Measurements from ENCODE around the gene GATD1.

GATD1 gene

DNA sequence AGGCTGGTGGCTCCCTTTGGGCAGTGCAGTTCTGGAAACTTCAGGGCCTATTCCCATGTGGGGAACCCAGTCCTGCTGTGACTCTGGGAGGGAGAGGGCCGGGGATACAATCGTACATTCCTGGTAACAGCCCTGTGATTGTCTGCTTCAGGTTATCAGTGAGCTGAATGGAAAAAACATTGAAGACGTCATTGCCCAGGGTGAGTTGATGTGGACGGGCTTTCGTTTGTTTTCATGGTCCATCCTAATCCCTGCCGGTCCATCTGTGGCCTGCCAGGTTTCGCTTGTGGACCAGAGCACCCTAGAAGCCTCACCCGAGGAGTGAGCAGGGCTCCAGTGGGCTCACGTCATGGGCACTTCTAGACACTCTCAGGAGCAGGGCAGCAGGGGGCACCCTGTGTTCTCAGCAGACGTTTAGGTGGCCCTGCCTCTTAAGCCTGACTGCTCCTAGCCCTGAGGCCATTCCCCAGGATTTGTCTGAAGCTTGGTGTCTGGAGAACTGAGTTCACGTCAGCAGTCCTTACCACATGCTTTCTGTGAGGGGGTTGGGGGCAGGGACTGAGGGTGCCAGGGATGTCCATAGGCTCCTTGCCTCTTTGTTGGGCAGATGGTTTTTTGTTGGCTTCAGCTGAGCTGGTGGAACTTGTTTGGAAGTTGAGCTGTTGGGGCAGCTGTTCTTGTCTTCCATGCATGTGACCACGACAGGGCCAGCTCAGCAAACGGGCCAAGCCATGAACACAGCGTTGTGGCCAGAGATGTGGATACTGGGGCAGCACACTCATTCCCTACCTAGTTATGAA is 34.4 kb upstream of the GATD1 start:
- TF ChIP-seq CREB5 (CRISPR knock-in tag; IDR thresholded peaks at IDR 0.05; ENCODE audit: low read depth) = no peak
- TF ChIP-seq SNAI2 (CRISPR knock-in tag; IDR thresholded peaks at IDR 0.05) = no peak
- TF ChIP-seq TCF4 (CRISPR knock-in tag; IDR thresholded peaks at IDR 0.05; ENCODE audit: borderline replicate concordance) = no peak
- no peak for TF ChIP-seq ZNF70 (CRISPR knock-in tag; IDR thresholded peaks at IDR 0.05)
- no peak for TF ChIP-seq ZC3H10 (CRISPR knock-in tag; IDR thresholded peaks at IDR 0.05)
- TF ChIP-seq RARB (CRISPR knock-in tag; IDR thresholded peaks at IDR 0.05) = no peak
- TF ChIP-seq BACH2 (CRISPR knock-in tag; IDR thresholded peaks at IDR 0.05; ENCODE audit: borderline replicate concordance) = no peak
- no peak for TF ChIP-seq PPARA (CRISPR knock-in tag; IDR thresholded peaks at IDR 0.05; ENCODE audit: borderline replicate concordance)
- TF ChIP-seq ZNF565 (CRISPR knock-in tag; conservative IDR thresholded peaks at IDR 0.05; ENCODE audit: low read depth) = no peak
- no peak for TF ChIP-seq ESRRG (CRISPR knock-in tag; IDR thresholded peaks at IDR 0.05)
- ATAC-seq = no peak

DNA sequence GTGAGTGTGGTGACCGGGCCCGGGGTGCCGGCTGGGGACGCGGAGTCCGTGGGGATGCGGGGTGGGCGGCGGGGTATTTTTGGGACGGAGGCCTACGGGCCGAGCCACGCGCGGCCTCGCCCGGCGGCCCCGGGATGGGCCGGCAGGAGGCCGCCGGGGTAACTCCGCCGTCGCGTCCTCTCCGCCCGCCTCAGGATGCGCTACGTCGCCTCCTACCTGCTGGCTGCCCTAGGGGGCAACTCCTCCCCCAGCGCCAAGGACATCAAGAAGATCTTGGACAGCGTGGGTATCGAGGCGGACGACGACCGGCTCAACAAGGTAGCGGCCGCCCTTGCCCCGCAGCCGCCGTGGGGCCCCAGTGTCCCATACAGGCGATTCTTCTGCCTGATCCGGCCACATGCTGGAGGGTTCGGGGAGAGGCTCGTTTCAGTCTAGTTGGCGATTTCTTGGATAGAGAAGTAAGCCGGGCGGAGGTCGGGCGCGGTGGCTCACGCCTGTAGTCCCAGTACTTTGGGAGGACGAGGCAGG is 32.8 kb upstream of the GATD1 start:
- TF ChIP-seq ZFP3 (CRISPR knock-in tag; IDR thresholded peaks at IDR 0.05) (no peak), BACH2 (CRISPR knock-in tag; IDR thresholded peaks at IDR 0.05; ENCODE audit: borderline replicate concordance) (no peak)
- peak; percentile 1 for ATAC-seq

DNA sequence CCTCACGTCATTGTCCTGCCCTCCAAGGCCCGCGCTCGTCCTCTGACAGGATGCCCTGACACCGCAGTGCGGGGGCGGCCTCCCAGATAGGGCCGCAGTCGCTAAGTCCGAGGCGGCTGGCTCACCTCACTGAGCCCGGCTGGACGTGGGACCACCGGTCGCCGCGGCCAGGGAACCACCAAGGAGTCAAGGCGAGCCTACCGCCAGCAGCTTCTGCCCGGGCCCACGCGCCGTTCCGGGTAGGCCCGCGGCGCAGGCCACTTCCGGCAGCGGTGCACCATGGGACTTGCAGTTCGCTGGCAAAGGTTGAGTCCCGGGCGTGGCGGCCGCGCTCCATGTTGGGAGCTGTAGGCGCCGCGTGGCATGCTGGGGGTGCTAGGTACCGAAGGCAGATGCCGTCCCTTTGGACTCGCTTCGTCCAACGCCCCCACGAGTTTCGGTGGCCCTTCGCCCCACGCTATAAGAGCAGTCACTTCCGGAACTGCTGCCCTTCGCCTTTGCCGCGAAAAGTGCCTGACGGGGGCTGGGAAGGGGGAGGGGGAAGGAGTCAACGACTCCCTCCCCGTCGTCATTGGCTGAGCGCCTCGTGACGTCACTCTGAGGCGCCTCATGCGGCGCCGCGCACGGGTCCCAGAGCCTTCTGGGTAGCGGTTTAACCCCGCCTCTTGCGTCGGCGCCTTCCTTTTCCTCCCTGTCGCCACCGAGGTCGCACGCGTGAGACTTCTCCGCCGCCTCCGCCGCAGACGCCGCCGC is 32.2 kb upstream of the GATD1 start, which contains the start of gene RPLP2:
Gene RPLP2, plus strand, starts transcription at position 681 of the 753 bp plus-strand sequence. CDS start 268 bp downstream, outside the sequence.
- TF ChIP-seq TSHZ2 (CRISPR knock-in tag; IDR thresholded peaks at IDR 0.05) (0 out of 2 replicates have a peak, but pooled peaks have one; percentile 41), CSDC2 (CRISPR knock-in tag; IDR thresholded peaks at IDR 0.05) (0 out of 2 replicates have a peak, but pooled peaks have one; percentile 8), GLIS3 (CRISPR knock-in tag; IDR thresholded peaks at IDR 0.05) (no peak), ZNF565 (CRISPR knock-in tag; conservative IDR thresholded peaks at IDR 0.05; ENCODE audit: low read depth) (no peak)
- peak; percentile 86 for ATAC-seq

- peak; percentile 76 for ATAC-seq
- TF ChIP-seq SNAI2 (CRISPR knock-in tag; IDR thresholded peaks at IDR 0.05) (no peak), TOX (CRISPR knock-in tag; IDR thresholded peaks at IDR 0.05; ENCODE audit: borderline replicate concordance) (no peak), TSHZ2 (CRISPR knock-in tag; IDR thresholded peaks at IDR 0.05) (no peak), ZNF70 (CRISPR knock-in tag; IDR thresholded peaks at IDR 0.05) (no peak), PPARA (CRISPR knock-in tag; IDR thresholded peaks at IDR 0.05; ENCODE audit: borderline replicate concordance) (no peak), CSRNP3 (CRISPR knock-in tag; IDR thresholded peaks at IDR 0.05) (no peak), ZNF8 (CRISPR knock-in tag; IDR thresholded peaks at IDR 0.05) (no peak), GLIS3 (CRISPR knock-in tag; IDR thresholded peaks at IDR 0.05) (no peak)
- TF ChIP-seq, protein P1, sequence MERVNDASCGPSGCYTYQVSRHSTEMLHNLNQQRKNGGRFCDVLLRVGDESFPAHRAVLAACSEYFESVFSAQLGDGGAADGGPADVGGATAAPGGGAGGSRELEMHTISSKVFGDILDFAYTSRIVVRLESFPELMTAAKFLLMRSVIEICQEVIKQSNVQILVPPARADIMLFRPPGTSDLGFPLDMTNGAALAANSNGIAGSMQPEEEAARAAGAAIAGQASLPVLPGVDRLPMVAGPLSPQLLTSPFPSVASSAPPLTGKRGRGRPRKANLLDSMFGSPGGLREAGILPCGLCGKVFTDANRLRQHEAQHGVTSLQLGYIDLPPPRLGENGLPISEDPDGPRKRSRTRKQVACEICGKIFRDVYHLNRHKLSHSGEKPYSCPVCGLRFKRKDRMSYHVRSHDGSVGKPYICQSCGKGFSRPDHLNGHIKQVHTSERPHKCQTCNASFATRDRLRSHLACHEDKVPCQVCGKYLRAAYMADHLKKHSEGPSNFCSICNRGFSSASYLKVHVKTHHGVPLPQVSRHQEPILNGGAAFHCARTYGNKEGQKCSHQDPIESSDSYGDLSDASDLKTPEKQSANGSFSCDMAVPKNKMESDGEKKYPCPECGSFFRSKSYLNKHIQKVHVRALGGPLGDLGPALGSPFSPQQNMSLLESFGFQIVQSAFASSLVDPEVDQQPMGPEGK (CRISPR knock-in tag; IDR thresholded peaks at IDR 0.05; ENCODE audit: borderline replicate concordance) = no peak
Observed at GRCh38 chr11:808427-809286, 31.4 kb upstream of the GATD1 start.

Measured in SK-N-SH treated with all-trans-retinoic acid at 6 μM for 48 hours (cell line).